ENCODE data around the gene AXDND1. TPM values are rescaled to one million over a fixed set of nuclear protein-coding genes. Genes with fewer than 3 reads are reported as not detected.

AXDND1 gene
- total and polyA plus RNA-seq, 2 of the 8 experiments (the other 6 are each of a cell fraction or from before 2014, with no cell fraction given) = 0.61 TPM; not detected in 1

DNA sequence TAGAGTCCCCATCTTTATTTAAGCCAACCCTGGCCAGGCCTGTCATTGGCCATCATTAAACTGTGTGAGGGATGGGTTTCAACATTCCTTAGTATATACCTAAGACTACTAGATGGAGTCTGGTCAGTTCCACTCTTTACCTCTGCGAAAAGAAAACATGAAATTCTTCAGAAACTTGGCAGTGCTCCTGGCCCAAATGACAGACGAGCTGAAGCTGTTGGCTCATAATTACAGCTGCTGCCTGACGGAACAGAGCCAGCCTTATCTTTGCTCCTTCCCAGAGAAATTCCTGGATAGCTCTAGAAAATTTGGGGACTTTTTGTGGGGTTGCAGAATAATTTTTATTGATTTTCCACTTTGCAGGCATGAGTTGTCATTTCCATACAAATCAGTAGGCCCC, 179.6 kb downstream of the AXDND1 start:
- no peaks in the 10 kb centered on the region for H4K20me1 ChIP-seq (replicated peaks in 1 of 2; ENCODE audit: control insufficient read depth in 1 of 2, insufficient read depth in 2 of 2, low read length in 2 of 2)
- H3K9ac ChIP-seq (replicated peaks in 1 of 4; ENCODE audit: extremely low read depth in 1 of 4, low read depth in 3 of 4, low read length in 3 of 4) = no peak overlapping the region
- no peak overlapping the region for H3K14ac ChIP-seq (ENCODE audit: insufficient read length)
- H3K9me3 ChIP-seq (ENCODE audit: insufficient read depth in 2 of 2, low read depth in 1 of 2, low read length in 1 of 2) = peaks cover 8 to 10% of the 10 kb centered on the region in 2 experiments
- H4K91ac ChIP-seq (replicated peaks; ENCODE audit: insufficient read length, low read length) = no peak overlapping the region
- FAIRE-seq = no peak
- no peak overlapping the region for H3K4ac ChIP-seq (replicated peaks; ENCODE audit: insufficient read length, low read depth, low read length)
- H2BK20ac ChIP-seq (ENCODE audit: low read length) = no peak overlapping the region
- H3K23me2 ChIP-seq (ENCODE audit: low read depth, low read length) = no peaks in the 10 kb centered on the region
- H3K18ac ChIP-seq (ENCODE audit: extremely low read depth, low read length) = no peak overlapping the region
- H2AFZ ChIP-seq (ENCODE audit: low read length) = no peak overlapping the region
- no peak overlapping the region for H2BK120ac ChIP-seq (replicated peaks; ENCODE audit: low read depth, low read length)
- no peak overlapping the region for H3K56ac ChIP-seq (replicated peaks; ENCODE audit: insufficient read length, low read depth, low read length)
- no peak overlapping the region for H4K5ac ChIP-seq (ENCODE audit: insufficient read length, low read depth, low read length)
- ChIA-PET CTCF (ENCODE audit: partially characterized antibody) (interaction anchor here (1.2 to 2.5 kb wide), 2 partner anchors 28 to 41 kb away, joined by 3 to 6 read pairs; no protein-coding TSS in a partner anchor), POLR2A (ENCODE audit: partially characterized antibody) (no interaction called here)
- H3K36me3 ChIP-seq (ENCODE audit: control insufficient read depth in 2 of 4, insufficient read depth in 4 of 4, low read length in 3 of 4) = no peaks in the 10 kb centered on the region
- no peak overlapping the region for H3K23ac ChIP-seq (ENCODE audit: insufficient read length)
- H3K79me2 ChIP-seq (ENCODE audit: control insufficient read depth in 1 of 2, insufficient read depth in 2 of 2, low read length in 2 of 2) = no peaks in the 10 kb centered on the region
- no peaks in the 10 kb centered on the region for H3K79me1 ChIP-seq (ENCODE audit: low read depth, low read length)
- H2AK5ac ChIP-seq (ENCODE audit: low read depth, low read length) = no peak overlapping the region
- no peak overlapping the region for H2BK5ac ChIP-seq (ENCODE audit: low read depth, low read length)
- DNase-seq (ENCODE audit: low read depth in 1 of 2, low spot score in 2 of 2) = no peak
- WGBS, 2 experiments (ENCODE audit: extremely low coverage in 1 of 2, insufficient coverage in 1 of 2, insufficient read length in 1 of 2, insufficient replicate concordance in 2 of 2, low coverage in 1 of 2, low lambda C conversion rate in 2 of 2, missing lambda C conversion rate in 1 of 2) = 89% methylated on average over 3 of the region's 3 CpGs; no CpG with 5 or more reads in 1 of the 2 experiments
- no peaks in the 10 kb centered on the region; a peak in 1 of 7 replicates for H3K27me3 ChIP-seq (replicated peaks in 1 of 4; ENCODE audit: control insufficient read depth in 3 of 4, extremely low read depth in 1 of 4, insufficient read depth in 3 of 4, low read length in 3 of 4)
- no peak overlapping the region for H2BK15ac ChIP-seq (ENCODE audit: low read length)
- H3K4me1 ChIP-seq (replicated peaks in 1 of 4; ENCODE audit: control insufficient read depth in 3 of 4, insufficient read depth in 4 of 4, low read length in 3 of 4) = no peaks in the 10 kb centered on the region; a peak in 2 of 7 replicates
- no peak overlapping the region for H3K4me3 ChIP-seq (ENCODE audit: extremely low read depth in 1 of 4, insufficient read depth in 2 of 4, low read depth in 3 of 4, low read length in 4 of 4)
- H4K8ac ChIP-seq (ENCODE audit: extremely low read depth, insufficient read depth, low read length) = no peak overlapping the region
- no peak overlapping the region for H3K27ac ChIP-seq (ENCODE audit: low read depth, low read length)
- no peak overlapping the region for H2BK12ac ChIP-seq (ENCODE audit: low read depth, low read length)
- no peak overlapping the region for H3K4me2 ChIP-seq (ENCODE audit: insufficient read depth in 1 of 2, low read depth in 2 of 2, low read length in 2 of 2)
- TF ChIP-seq ZNF274 (IDR thresholded peaks at IDR 0.05; ENCODE audit: borderline replicate concordance, extremely low read depth, low read length) (no peak), GTF2F1 (IDR thresholded peaks at IDR 0.05; ENCODE audit: borderline replicate concordance, low read depth, low read length) (no peak), PHF8 (conservative IDR thresholded peaks at IDR 0.05; ENCODE audit: low read depth, low read length) (no peak), FOSL1 (IDR thresholded peaks at IDR 0.05; ENCODE audit: insufficient read depth, low read depth, low read length) (no peak), HDAC2 (IDR thresholded peaks at IDR 0.05; ENCODE audit: borderline replicate concordance in 1 of 2, low read depth in 2 of 2, low read length in 2 of 2) (no peak), KDM1A (IDR thresholded peaks at IDR 0.05; ENCODE audit: borderline replicate concordance, low read length) (no peak), SIN3A (conservative IDR thresholded peaks at IDR 0.05 in 1 of 2, IDR thresholded peaks at IDR 0.05 in 1 of 2; ENCODE audit: low read depth in 1 of 2, low read length in 2 of 2) (no peak), MAX (IDR thresholded peaks at IDR 0.05) (no peak), CEBPB (IDR thresholded peaks at IDR 0.05; ENCODE audit: low read depth, low read length) (no peak), SAP30 (IDR thresholded peaks at IDR 0.05; ENCODE audit: insufficient read depth, insufficient replicate concordance, low read length) (no peak)
- TF ChIP-seq, protein P1, sequence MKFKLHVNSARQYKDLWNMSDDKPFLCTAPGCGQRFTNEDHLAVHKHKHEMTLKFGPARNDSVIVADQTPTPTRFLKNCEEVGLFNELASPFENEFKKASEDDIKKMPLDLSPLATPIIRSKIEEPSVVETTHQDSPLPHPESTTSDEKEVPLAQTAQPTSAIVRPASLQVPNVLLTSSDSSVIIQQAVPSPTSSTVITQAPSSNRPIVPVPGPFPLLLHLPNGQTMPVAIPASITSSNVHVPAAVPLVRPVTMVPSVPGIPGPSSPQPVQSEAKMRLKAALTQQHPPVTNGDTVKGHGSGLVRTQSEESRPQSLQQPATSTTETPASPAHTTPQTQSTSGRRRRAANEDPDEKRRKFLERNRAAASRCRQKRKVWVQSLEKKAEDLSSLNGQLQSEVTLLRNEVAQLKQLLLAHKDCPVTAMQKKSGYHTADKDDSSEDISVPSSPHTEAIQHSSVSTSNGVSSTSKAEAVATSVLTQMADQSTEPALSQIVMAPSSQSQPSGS (IDR thresholded peaks at IDR 0.05; ENCODE audit: low read length) = no peak
